ENCODE measurements around the gene SUPT20H.

SUPT20H gene

DNA sequence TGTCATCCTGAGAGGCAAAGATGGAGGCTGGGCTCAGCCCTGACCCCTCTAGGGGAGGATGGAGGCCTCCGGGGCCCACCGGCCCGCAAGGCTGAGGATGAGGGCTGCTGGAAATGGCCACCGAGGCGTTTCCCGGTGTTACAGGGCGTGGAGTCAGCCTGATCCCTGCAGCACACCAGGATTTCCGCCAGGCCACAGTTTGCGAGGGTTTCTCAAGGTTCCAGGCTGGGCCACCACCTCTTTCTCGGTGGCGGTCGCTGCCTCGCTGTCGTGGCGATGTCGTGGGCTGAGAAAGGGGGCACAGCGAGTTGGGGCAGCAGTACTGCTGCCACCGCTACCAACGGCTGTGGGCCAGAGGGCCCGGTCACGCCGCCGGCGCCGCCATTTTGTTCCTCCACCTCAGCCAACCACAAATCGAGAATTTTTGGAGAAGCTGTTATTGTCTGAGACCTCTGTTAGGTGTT is 45.8 kb upstream of the SUPT20H start, which contains the start of gene CSNK1A1L:
Gene CSNK1A1L, minus strand, starts transcription at position 414 of the 464 bp plus-strand sequence. Its CDS starts 408 bp downstream, at position 6.
- H3K27me3 ChIP-seq, result peaks cover 46% of the 10 kb centered on the region
- H3K9me3 ChIP-seq, result no peaks in the 10 kb centered on the region
- H3K4me1 ChIP-seq, result no peaks in the 10 kb centered on the region
- no peaks in the 10 kb centered on the region for H3K36me3 ChIP-seq
- DNase-seq, result no peak
- no peak within 1 kb of the TSS for H3K4me3 ChIP-seq (ENCODE audit: low read depth, low read length)
- TF ChIP-seq, protein P1, sequence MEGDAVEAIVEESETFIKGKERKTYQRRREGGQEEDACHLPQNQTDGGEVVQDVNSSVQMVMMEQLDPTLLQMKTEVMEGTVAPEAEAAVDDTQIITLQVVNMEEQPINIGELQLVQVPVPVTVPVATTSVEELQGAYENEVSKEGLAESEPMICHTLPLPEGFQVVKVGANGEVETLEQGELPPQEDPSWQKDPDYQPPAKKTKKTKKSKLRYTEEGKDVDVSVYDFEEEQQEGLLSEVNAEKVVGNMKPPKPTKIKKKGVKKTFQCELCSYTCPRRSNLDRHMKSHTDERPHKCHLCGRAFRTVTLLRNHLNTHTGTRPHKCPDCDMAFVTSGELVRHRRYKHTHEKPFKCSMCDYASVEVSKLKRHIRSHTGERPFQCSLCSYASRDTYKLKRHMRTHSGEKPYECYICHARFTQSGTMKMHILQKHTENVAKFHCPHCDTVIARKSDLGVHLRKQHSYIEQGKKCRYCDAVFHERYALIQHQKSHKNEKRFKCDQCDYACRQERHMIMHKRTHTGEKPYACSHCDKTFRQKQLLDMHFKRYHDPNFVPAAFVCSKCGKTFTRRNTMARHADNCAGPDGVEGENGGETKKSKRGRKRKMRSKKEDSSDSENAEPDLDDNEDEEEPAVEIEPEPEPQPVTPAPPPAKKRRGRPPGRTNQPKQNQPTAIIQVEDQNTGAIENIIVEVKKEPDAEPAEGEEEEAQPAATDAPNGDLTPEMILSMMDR (IDR thresholded peaks at IDR 0.05; ENCODE audit: low read depth, low read length), result no peak

DNA sequence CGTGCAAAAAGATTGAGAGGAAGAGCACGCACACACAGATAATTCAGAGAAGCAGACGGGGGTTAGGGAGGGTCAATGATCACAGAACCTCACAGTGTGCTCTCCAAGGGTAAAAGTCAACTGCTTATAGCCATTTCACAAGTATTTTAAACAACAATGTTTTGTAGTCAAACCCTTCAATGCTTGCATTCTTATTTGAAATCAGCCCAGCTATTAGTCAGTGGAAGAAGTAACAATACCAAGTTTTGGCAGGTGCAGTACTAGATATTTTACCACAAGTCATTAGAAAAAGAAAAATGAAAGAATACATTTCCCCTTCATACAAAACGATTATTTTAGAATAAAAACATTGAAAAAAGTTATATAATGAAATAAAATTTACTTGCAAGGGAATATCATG is 43.4 kb upstream of the SUPT20H start:
- no peak for DNase-seq
- peaks cover 55% of the 10 kb centered on the region for H3K27me3 ChIP-seq
- H3K36me3 ChIP-seq, result no peaks in the 10 kb centered on the region
- TF ChIP-seq, protein P1 (IDR thresholded peaks at IDR 0.05; ENCODE audit: low read depth, low read length), result no peak
- no peaks in the 10 kb centered on the region for H3K9me3 ChIP-seq
- no peaks in the 10 kb centered on the region for H3K4me1 ChIP-seq
- no peak overlapping the region for H3K4me3 ChIP-seq (ENCODE audit: low read depth, low read length)

DNA sequence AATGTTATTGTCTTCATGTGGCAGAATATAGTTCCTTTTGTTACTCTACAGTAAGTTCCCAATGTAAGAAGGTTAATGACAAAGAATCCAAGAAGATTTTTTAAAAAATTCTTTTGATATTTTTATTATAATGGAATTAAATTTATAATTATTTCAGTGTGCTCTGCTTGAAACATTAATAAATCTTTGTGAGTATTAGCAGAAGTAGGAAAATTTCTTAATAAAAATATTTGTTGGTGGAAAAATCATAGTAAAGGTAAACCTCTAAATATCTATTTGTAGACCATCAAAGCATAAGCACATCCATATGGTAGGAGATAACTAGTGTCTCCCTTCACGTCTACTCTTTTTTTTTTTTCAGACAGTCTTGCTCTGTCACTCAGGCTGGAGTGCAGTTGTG is 41.7 kb upstream of the SUPT20H start:
- Histone ChIP-seq H3K4me3 (ENCODE audit: low read depth, low read length) (no peak overlapping the region), H3K9me3 (no peaks in the 10 kb centered on the region), H3K36me3 (no peaks in the 10 kb centered on the region), H3K27me3 (peaks cover 52% of the 10 kb centered on the region), H3K4me1 (no peaks in the 10 kb centered on the region)
- TF ChIP-seq, protein P1 (IDR thresholded peaks at IDR 0.05; ENCODE audit: low read depth, low read length), result no peak
- no peak for DNase-seq

DNA sequence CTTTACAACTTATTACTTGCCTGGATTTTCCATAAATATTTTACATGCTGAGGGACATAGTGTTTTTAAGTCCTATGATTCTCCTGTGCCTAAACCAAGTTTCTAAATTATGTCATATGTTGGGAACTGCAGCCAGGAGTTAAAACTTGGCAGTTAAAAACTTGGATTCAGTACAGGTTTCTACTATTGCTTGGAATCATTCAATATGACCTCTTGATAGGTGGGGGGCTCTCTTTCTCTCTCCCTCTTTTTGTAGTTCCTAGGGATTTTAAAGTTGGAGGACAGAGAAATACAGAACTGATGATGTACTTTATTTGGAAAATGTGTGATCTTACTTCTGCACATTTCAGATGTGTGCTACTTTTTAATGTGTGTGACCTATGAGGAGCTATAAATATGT is 41.2 kb upstream of the SUPT20H start:
- H3K4me3 ChIP-seq (ENCODE audit: low read depth, low read length), result no peak overlapping the region
- H3K27me3 ChIP-seq, result peaks cover 50% of the 10 kb centered on the region
- H3K9me3 ChIP-seq, result no peaks in the 10 kb centered on the region
- TF ChIP-seq, protein P1 (IDR thresholded peaks at IDR 0.05; ENCODE audit: low read depth, low read length), result no peak
- no peaks in the 10 kb centered on the region for H3K36me3 ChIP-seq
- H3K4me1 ChIP-seq, result no peaks in the 10 kb centered on the region
- DNase-seq, result no peak

DNA sequence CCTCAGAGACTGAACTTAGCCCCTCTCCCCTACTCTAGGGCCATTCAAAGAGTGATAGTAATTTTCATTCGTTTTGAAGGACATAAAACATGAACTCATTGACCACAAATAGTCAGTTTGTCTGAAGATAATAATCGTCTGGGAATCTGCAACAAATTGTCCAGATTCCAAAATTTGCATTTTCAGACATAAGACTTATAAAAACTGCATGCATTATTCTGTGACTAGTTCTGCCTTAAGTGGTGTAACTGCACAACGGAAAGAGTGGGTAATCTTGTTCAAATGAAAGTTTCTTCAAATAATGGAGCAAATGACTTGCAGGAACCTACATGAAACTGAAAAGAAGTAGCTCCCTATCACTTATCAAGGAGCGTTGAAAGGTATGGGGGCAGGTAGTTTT is 37.6 kb upstream of the SUPT20H start:
- no peak for DNase-seq
- no peaks in the 10 kb centered on the region for H3K36me3 ChIP-seq
- H3K4me1 ChIP-seq, result no peaks in the 10 kb centered on the region
- TF ChIP-seq, protein P1 (IDR thresholded peaks at IDR 0.05; ENCODE audit: low read depth, low read length), result no peak
- H3K9me3 ChIP-seq, result no peaks in the 10 kb centered on the region
- H3K4me3 ChIP-seq (ENCODE audit: low read depth, low read length), result no peak overlapping the region
- H3K27me3 ChIP-seq, result peaks cover 40% of the 10 kb centered on the region

DNA sequence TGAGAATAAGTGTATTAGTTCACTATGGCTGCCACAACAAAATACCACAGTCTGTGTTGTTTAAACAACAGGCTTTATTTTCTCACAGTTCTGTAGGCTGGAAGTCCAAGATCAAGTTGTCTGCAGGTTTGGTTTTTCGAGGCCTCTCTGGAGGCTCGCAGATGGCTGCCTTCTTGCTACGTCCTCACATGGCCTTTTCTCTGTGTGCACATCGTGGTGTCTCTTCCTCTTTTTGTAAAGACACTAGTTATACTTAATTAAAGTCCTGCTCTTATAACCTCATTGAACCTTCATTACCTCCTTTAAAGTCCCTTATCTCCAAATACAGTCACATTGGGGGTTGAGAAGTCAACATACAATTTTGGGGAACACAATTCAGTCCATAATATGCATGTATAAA is 35.4 kb upstream of the SUPT20H start:
- DNase-seq, result no peak
- no peak overlapping the region for H3K4me3 ChIP-seq (ENCODE audit: low read depth, low read length)
- H3K9me3 ChIP-seq, result no peaks in the 10 kb centered on the region
- TF ChIP-seq, protein P1 (IDR thresholded peaks at IDR 0.05; ENCODE audit: low read depth, low read length), result no peak
- no peaks in the 10 kb centered on the region for H3K36me3 ChIP-seq
- H3K27me3 ChIP-seq, result peaks cover 33% of the 10 kb centered on the region
- no peaks in the 10 kb centered on the region for H3K4me1 ChIP-seq
